Thoracic aorta (tissue), 2 donors: ENCODE data around the gene CLMN. TPM values are rescaled to one million over a fixed set of nuclear protein-coding genes. Genes with fewer than 3 reads are reported as not detected.

Source experiments
- ATAC-seq: fragments of 150-250 bp; one replicate; pipeline ENCODE4 v1.8.0; 2017; ENCODE audit warnings: low read depth; ENCODE audit not compliant: insufficient number of reproducible peaks, low FRiP score
- DNase-seq: peaks from one replicate; pipeline ENCODE4 v3.0.0-alpha.2; 2020; ENCODE audit warnings: low spot score
- H3K27ac ChIP-seq, 2 donors: fragments of 200-600 bp; sonication (generic); 1 replicate in 1 of 2; 2 replicates in 1 of 2; pipeline ENCODE4 v1.5.1; 2016; ENCODE audit warnings: mild to moderate bottlenecking in 2 of 2, moderate library complexity in 2 of 2
- H3K27me3 ChIP-seq: fragments of 200-600 bp; sonication (generic); replicated peaks from 2 replicates; pipeline ENCODE4 v1.6.0; 2016; ENCODE audit warnings: mild to moderate bottlenecking; ENCODE audit not compliant: insufficient read depth
- H3K36me3 ChIP-seq: fragments of 200-600 bp; sonication (generic); one replicate; pipeline ENCODE4 v1.5.1; 2016
- H3K4me1 ChIP-seq, 2 donors: fragments of 200-600 bp; sonication (generic); 1 replicate in 1 of 2; 2 replicates in 1 of 2; pipeline versions ENCODE4 v1.5.1 to v1.6.0; 2016; ENCODE audit warnings: low read depth in 2 of 2, mild to moderate bottlenecking in 1 of 2; ENCODE audit not compliant: control insufficient read depth in 1 of 2
- H3K4me3 ChIP-seq: fragments of 200-600 bp; sonication (generic); 2 replicates; pipeline ENCODE4 v1.5.1; 2016; ENCODE audit warnings: mild to moderate bottlenecking
- H3K9me3 ChIP-seq: fragments of 200-600 bp; sonication (generic); 2 replicates; pipeline ENCODE4 v1.5.1; 2016
- total RNA-seq, 2 donors: library from RNA; depleted of rRNA; stranded (reverse); fragments of >200 nt; gene quantifications; one replicate each; pipeline versions ENCODE4 v1.1.0 to v1.2.3, GENCODE V29; 2016
- TF ChIP-seq, protein P1 (sequence below): fragments of 200-600 bp; sonication (generic); IDR thresholded peaks from one replicate; pipeline ENCODE4 v1.5.1; 2019; ENCODE audit warnings: antibody characterized with exemption

CLMN gene
- total RNA-seq, 2 donors from 2014 or later, result 7.3 to 10.4 TPM

DNA sequence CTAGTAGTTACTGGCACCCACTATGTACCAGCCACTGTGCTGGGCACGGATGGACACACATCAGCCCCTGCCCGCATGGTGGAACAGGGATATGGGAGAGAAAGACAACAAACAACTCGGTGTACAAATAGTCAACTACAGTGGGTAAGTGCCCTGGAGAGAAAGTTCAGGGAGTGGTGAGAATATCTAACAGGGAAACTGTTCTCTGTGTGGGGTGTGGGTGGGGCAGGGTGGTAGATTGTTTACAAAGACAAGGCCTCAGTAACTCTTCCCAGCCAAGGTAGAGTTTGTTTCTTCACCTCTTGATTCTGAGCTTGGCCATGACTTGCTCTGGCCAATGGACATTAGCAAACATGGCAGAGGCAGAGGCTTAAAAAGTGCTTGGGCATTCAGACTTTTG is 12.9 kb upstream of the CLMN start:
- ATAC-seq, result no peak
- H3K36me3 ChIP-seq, result no peaks in the 10 kb centered on the region
- H3K9me3 ChIP-seq, result no peaks in the 10 kb centered on the region
- no peaks in the 10 kb centered on the region for H3K27me3 ChIP-seq
- no peak for DNase-seq
- no peaks in the 10 kb centered on the region for H3K4me1 ChIP-seq
- TF ChIP-seq, protein P1, sequence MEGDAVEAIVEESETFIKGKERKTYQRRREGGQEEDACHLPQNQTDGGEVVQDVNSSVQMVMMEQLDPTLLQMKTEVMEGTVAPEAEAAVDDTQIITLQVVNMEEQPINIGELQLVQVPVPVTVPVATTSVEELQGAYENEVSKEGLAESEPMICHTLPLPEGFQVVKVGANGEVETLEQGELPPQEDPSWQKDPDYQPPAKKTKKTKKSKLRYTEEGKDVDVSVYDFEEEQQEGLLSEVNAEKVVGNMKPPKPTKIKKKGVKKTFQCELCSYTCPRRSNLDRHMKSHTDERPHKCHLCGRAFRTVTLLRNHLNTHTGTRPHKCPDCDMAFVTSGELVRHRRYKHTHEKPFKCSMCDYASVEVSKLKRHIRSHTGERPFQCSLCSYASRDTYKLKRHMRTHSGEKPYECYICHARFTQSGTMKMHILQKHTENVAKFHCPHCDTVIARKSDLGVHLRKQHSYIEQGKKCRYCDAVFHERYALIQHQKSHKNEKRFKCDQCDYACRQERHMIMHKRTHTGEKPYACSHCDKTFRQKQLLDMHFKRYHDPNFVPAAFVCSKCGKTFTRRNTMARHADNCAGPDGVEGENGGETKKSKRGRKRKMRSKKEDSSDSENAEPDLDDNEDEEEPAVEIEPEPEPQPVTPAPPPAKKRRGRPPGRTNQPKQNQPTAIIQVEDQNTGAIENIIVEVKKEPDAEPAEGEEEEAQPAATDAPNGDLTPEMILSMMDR, result no peak
- no peak overlapping the region for H3K4me3 ChIP-seq
- H3K27ac ChIP-seq, result no peak overlapping the region

- no peaks in the 10 kb centered on the region for H3K4me1 ChIP-seq
- H3K4me3 ChIP-seq, result no peak overlapping the region
- TF ChIP-seq, protein P1, result no peak
- H3K36me3 ChIP-seq, result no peaks in the 10 kb centered on the region
- no peak overlapping the region for H3K27ac ChIP-seq
- DNase-seq (no peak), ATAC-seq (no peak)
- no peaks in the 10 kb centered on the region for H3K9me3 ChIP-seq
- no peaks in the 10 kb centered on the region for H3K27me3 ChIP-seq
Observed at GRCh38 chr14:95331708-95332408, 12.2 kb upstream of the CLMN start.

DNA sequence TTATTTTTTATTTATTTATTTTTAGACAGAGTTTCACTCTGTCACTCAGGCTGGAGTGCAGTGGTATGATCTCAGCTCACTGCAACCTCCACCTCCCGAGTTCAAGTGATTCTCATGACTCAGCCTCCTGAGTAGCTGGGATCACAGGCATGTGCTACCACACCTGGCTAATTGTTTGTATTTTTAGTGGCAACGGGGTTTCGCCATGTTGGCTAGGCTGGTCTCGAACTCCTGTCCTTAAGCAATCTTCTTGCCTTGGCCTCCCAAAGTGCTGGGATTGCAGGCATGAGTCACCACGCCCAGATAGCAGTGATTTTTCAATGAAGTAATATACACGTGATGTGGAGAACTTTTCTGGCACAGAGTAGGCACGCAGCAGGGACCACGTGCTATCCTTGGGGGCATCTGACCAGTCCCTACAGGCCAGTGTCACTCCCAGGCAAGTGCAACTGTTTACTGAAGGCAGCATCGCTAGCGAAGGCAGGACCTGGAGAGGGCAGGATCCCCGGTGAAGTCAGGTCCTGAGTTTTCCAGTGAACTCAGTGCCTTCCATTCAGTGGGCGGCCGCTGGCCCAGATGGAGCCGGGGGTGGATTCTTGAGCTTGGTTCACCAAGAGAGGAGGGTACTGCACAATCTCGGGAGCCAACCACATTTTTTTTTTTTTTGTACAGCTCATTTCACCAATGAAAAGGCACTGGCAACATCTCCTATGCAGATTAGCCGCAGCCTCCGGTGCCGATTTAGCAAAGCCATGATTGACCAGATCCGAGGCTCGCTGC is 11.1 kb upstream of the CLMN start:
- H3K27ac ChIP-seq, result no peak overlapping the region
- H3K4me3 ChIP-seq, result no peak overlapping the region
- TF ChIP-seq, protein P1, result no peak
- no peaks in the 10 kb centered on the region for H3K9me3 ChIP-seq
- H3K36me3 ChIP-seq, result no peaks in the 10 kb centered on the region
- no peaks in the 10 kb centered on the region for H3K4me1 ChIP-seq
- no peaks in the 10 kb centered on the region for H3K27me3 ChIP-seq
- ATAC-seq (no peak), DNase-seq (no peak)

- Histone ChIP-seq H3K27ac (no peak overlapping the region), H3K4me3 (no peak overlapping the region), H3K4me1 (no peaks in the 10 kb centered on the region), H3K9me3 (no peaks in the 10 kb centered on the region), H3K27me3 (no peaks in the 10 kb centered on the region), H3K36me3 (no peaks in the 10 kb centered on the region)
- TF ChIP-seq, protein P1, result no peak
- DNase-seq (no peak), ATAC-seq (no peak)
Observed at GRCh38 chr14:95329941-95330340, 10.2 kb upstream of the CLMN start.

GRCh38 chr14:95328729-95329503 is 9.2 kb upstream of the CLMN start:
- TF ChIP-seq, protein P1, result no peak
- ATAC-seq (no peak), DNase-seq (no peak)
- Histone ChIP-seq H3K27me3 (no peaks in the 10 kb centered on the region), H3K9me3 (no peaks in the 10 kb centered on the region), H3K36me3 (no peaks in the 10 kb centered on the region), H3K4me3 (no peak overlapping the region), H3K27ac (no peak overlapping the region), H3K4me1 (no peaks in the 10 kb centered on the region)
